PC-9 (cell line): ENCODE data around the gene PIAS3. TPM values are rescaled to one million over a fixed set of nuclear protein-coding genes. Genes with fewer than 3 reads are reported as not detected.

Source experiments
- Bru-seq: library from RNA; stranded (reverse); fragments of 400-500 nt; gene quantifications from one replicate; lab custom pipeline; 2021; lab: Mats Ljungman, UMichigan
- BruChase-seq, 2 experiments: library from RNA; stranded (reverse); fragments of 400-500 nt; gene quantifications; one replicate each; lab custom pipeline; 2021; lab: Mats Ljungman, UMichigan
- BruUV-seq: library from RNA; stranded (reverse); fragments of 400-500 nt; replicated peaks from 2 replicates; lab custom pipeline; 2021; lab: Mats Ljungman, UMichigan
- CTCF ChIA-PET: fragments of 300-600 bp; sonication (Branson Sonifier 250); formaldehyde crosslinking; loops from one replicate; lab custom pipeline; 2022; ENCODE audit warnings: antibody characterized with exemption; lab: Charles Lee
- POLR2A ChIA-PET: fragments of 300-600 bp; sonication (Branson Sonifier 250); formaldehyde crosslinking; loops from one replicate; lab custom pipeline; 2022; ENCODE audit warnings: antibody characterized with exemption; ENCODE audit not compliant: unreplicated experiment; lab: Charles Lee
- DNase-seq, 2 experiments: peaks; one replicate each; pipeline versions ENCODE4 v3.0.0 to v3.0.0-alpha.2; 2015 to 2022; ENCODE audit warnings: mixed read lengths in 1 of 2
- H2AFZ ChIP-seq: fragments of 200-600 bp; sonication (generic); 2 replicates; pipeline ENCODE4 v1.8.1; 2017; ENCODE audit warnings: antibody characterized with exemption
- H3F3A ChIP-seq: fragments of 200-600 bp; sonication (generic); 2 replicates; pipeline ENCODE4 v1.8.1; 2017; ENCODE audit warnings: antibody characterized with exemption, mild to moderate bottlenecking, low read depth; ENCODE audit not compliant: insufficient read depth
- H3K27ac ChIP-seq: fragments of 200-600 bp; sonication (generic); 2 replicates; pipeline ENCODE4 v1.6.1; 2016; ENCODE audit warnings: mixed run types
- H3K27me3 ChIP-seq: fragments of 200-600 bp; sonication (generic); 2 replicates; pipeline ENCODE4 v1.6.1; 2016; ENCODE audit warnings: low read depth, mixed run types; ENCODE audit not compliant: insufficient read depth
- H3K36me3 ChIP-seq: fragments of 200-600 bp; sonication (generic); 2 replicates; pipeline ENCODE4 v1.6.1; 2016; ENCODE audit warnings: low read depth, mixed run types
- H3K4me1 ChIP-seq: fragments of 200-600 bp; sonication (generic); replicated peaks from 2 replicates; pipeline ENCODE4 v1.6.1; 2016; ENCODE audit warnings: mixed run types; ENCODE audit not compliant: insufficient read depth
- H3K4me2 ChIP-seq: fragments of 200-600 bp; sonication (generic); 2 replicates; pipeline ENCODE4 v1.6.1; 2017; ENCODE audit warnings: mixed run types
- H3K4me3 ChIP-seq: fragments of 200-600 bp; sonication (generic); 2 replicates; pipeline ENCODE4 v1.6.1; 2016; ENCODE audit warnings: mixed run types
- H3K79me2 ChIP-seq: fragments of 200-600 bp; sonication (generic); 2 replicates; pipeline ENCODE4 v1.6.1; 2017; ENCODE audit warnings: low read depth, mixed run types
- H3K9me2 ChIP-seq: fragments of 200-600 bp; sonication (generic); 2 replicates; pipeline ENCODE4 v1.8.1; 2017; ENCODE audit warnings: mild to moderate bottlenecking; ENCODE audit not compliant: insufficient read depth
- H3K9me3 ChIP-seq: fragments of 200-600 bp; sonication (generic); 2 replicates; pipeline ENCODE4 v1.8.1; 2016; ENCODE audit warnings: low read depth; ENCODE audit not compliant: insufficient read depth
- H4K20me1 ChIP-seq: fragments of 200-600 bp; sonication (generic); 2 replicates; pipeline ENCODE4 v1.8.1; 2017; ENCODE audit not compliant: insufficient read depth
- CTCF ChIP-seq: fragments of 200-600 bp; sonication (generic); conservative IDR thresholded peaks from 2 replicates; pipeline ENCODE4 v1.6.1; 2017; ENCODE audit warnings: mixed run types, antibody characterized with exemption, mild to moderate bottlenecking, moderate library complexity
- EZH2 ChIP-seq: fragments of 200-600 bp; sonication (generic); IDR thresholded peaks from 2 replicates; pipeline ENCODE4 v1.8.0; 2017; ENCODE audit warnings: antibody characterized with exemption, low read depth
- intact Hi-C: fragments of 100-400 bp; cut with micrococcal nuclease; formaldehyde crosslinking; loops from one replicate; pipeline ENCODE4 v1.10.0; 2022; ENCODE audit not compliant: unreplicated experiment
- long read RNA-seq: library from polyadenylated mRNA; stranded (forward); transcript quantifications from one replicate; pipeline ENCODE4 v2.0.0, GENCODE V29; 2022
- total RNA-seq: library from RNA; stranded (reverse); gene quantifications from 2 replicates; pipeline ENCODE4 v1.2.3, GENCODE V29; 2021

PIAS3 gene
- total RNA-seq (44.3 and 57.8 TPM in 2 replicates), Bru-seq, nascent RNA (percentile 66 among the genes with signal in this experiment), BruChase-seq, experiment 1, labeled RNA remaining after a 2-hour chase (percentile 84 among the genes with signal in this experiment), BruChase-seq, experiment 2, labeled RNA remaining after a 6-hour chase (percentile 88 among the genes with signal in this experiment)
- long read RNA-seq, transcript PIAS3-203 (14 exons, 2,901 nt) = major isoform, 11 of 58 reads
- long read RNA-seq, partial matches to known transcripts = 9 of 58 reads
- long read RNA-seq, other reads (novel, unspliced or antisense) = 37 of 58 reads

GRCh38 chr1:145858901-145859490 is at the start of gene PIAS3:
TSS of gene PIAS3 (minus strand) at chr1:145859081. CDS start at chr1:145858990, 91 bp downstream.
- peaks cover 14% of the 10 kb centered on the region for H3K79me2 ChIP-seq
- H3F3A ChIP-seq = peaks cover 4% of the 10 kb centered on the region; the same call in 1 of the 2 replicates
- H3K36me3 ChIP-seq = 0 out of 2 replicates have a peak, but pooled peaks cover 14% of the 10 kb centered on the region
- POLR2A ChIA-PET = interaction anchor here (0.5 to 1.8 kb wide), 12 partner anchors 12 to 394 kb away, joined by 3 to 19 read pairs (median 5); partner anchors contain the start of genes ANKRD34A, PEX11B and POLR3GL
- no peaks in the 10 kb centered on the region for H3K9me3 ChIP-seq
- peak within 1 kb of the TSS; percentile 89 for H2AFZ ChIP-seq
- no peaks in the 10 kb centered on the region for H3K9me2 ChIP-seq
- no TSS peak for BruUV-seq
- no peak for TF ChIP-seq CTCF
- TF ChIP-seq EZH2 = no peak
- peak within 1 kb of the TSS; percentile 93 for H3K4me3 ChIP-seq
- peak within 1 kb of the TSS; percentile 75 for H3K4me2 ChIP-seq
- peak within 1 kb of the TSS; percentile 23; the same call in 1 of the 2 replicates for H3K27ac ChIP-seq
- peaks cover 8% of the 10 kb centered on the region for H3K4me1 ChIP-seq
- no peaks in the 10 kb centered on the region for H4K20me1 ChIP-seq
- H3K27me3 ChIP-seq = no peaks in the 10 kb centered on the region
- intact Hi-C loops = loop anchor here (1.0 to 5.0 kb wide), 3 partner anchors 33 to 178 kb away; partner anchors contain the start of gene PEX11B
- DNase-seq = peak; percentile 81 to 95
- CTCF ChIA-PET = interaction anchor here (0.5 to 2.3 kb wide), 9 partner anchors 9 to 148 kb away, joined by 3 to 29 read pairs (median 6); partner anchors contain the start of genes NUDT17 and PEX11B

- BruUV-seq = no TSS peak
- no peak overlapping the region for H2AFZ ChIP-seq
- H3K9me3 ChIP-seq = no peaks in the 10 kb centered on the region
- TF ChIP-seq CTCF = no peak
- no peak for TF ChIP-seq EZH2
- H3K27me3 ChIP-seq = no peaks in the 10 kb centered on the region
- no peak overlapping the region for H3K4me2 ChIP-seq
- no peaks in the 10 kb centered on the region for H3K9me2 ChIP-seq
- ChIA-PET POLR2A (no interaction called here), CTCF (interaction anchor here (0.6 to 3.9 kb wide), 3 partner anchors 17 to 130 kb away, joined by 4 to 24 read pairs (median 12); partner anchors contain the start of gene NUDT17)
- DNase-seq = no peak
- H3F3A ChIP-seq = no peaks in the 10 kb centered on the region; the same call in 1 of the 2 replicates
- peaks cover 7% of the 10 kb centered on the region; the same call in 1 of the 2 replicates for H3K36me3 ChIP-seq
- intact Hi-C loops = no loop called here
- no peaks in the 10 kb centered on the region for H4K20me1 ChIP-seq
- no peak overlapping the region for H3K27ac ChIP-seq
- no peaks in the 10 kb centered on the region for H3K79me2 ChIP-seq
- no peak overlapping the region for H3K4me3 ChIP-seq
- H3K4me1 ChIP-seq = 0 out of 2 replicates have a peak, but pooled peaks cover 3% of the 10 kb centered on the region
Observed at GRCh38 chr1:145908653-145909052, 49.8 kb upstream of the PIAS3 start.
